GM19397 (cell line): ENCODE measurements around the gene VEGFC.

Experiments
- ATAC-seq: cut with Tn5 transposase; IDR thresholded peaks from one replicate; pipeline ENCODE4 v1.9.1; 2021; ENCODE audit warnings: mild to moderate bottlenecking, moderate library complexity; ENCODE audit not compliant: unreplicated experiment

Gene VEGFC

GRCh38 chr4:176767183-176767582, 25.5 kb downstream of the VEGFC start:
- no peak for ATAC-seq

- ATAC-seq, result no peak
Observed at GRCh38 chr4:176762661-176763308, 29.9 kb downstream of the VEGFC start.

GRCh38 chr4:176761872-176762271, 30.9 kb downstream of the VEGFC start:
- no peak for ATAC-seq

DNA sequence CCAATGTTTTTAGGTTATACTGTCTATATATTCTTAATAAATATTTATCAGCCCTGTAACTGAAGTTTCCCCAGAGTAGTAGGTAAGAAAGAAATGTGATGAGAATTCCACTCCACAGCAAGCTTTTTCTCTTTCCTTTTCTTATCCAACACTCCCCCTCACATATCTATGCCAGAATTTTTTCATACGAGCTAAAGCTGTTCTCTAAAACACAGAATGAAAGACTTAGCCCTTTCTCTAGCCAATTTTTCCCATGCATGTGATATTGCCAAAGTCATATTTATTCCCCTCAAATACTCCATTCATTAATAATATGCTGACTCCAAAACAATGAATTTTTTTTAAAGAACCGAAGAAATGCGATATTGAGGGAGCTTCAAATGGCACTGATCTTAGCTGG, 32.3 kb downstream of the VEGFC start:
- no peak for ATAC-seq

GRCh38 chr4:176758731-176759130, 34.0 kb downstream of the VEGFC start:
- ATAC-seq, result no peak

DNA sequence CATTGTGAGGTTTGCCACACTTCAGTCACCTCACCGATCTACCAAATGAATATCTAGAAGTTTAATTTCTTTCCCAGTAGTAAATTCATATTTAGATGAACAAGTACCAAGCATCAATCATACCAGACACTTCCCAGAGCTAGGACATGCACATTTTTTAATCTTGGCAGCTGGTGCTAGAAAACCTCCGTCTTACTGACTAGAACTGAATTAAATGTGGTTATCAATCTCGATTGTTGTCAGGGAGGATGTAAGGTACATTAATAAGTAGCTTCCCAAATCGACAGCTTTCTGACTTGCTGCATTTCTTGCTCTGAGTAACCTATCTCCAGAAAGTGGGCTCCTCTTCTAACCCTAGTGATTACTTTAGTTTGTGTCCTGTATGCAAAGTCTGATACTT, 34.4 kb downstream of the VEGFC start:
- ATAC-seq, result no peak

- no peak for ATAC-seq
Observed at GRCh38 chr4:176755613-176756012, 37.1 kb downstream of the VEGFC start.

DNA sequence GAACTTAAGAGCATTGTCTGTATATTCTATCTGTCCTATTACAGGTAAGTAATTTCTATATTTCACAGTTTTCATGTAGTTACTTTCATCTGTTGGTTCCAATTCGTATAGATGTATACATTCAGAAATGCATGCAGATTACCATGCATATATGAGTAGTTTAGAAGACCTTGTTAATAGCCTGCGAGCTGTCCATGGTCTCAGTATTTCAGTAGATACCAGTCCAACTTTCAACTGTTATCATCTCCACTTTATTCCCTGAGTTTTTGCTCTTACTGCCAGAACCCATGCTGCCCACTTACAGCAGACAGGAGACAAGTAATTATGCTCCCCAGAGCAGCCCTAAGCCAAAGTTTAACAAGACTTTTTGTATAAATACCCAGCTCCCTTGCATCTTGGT, 37.7 kb downstream of the VEGFC start:
- ATAC-seq, result no peak

- ATAC-seq, result no peak
Observed at GRCh38 chr4:176753049-176753448, 39.7 kb downstream of the VEGFC start.

- ATAC-seq, result no peak
Observed at GRCh38 chr4:176752191-176752749, 40.5 kb downstream of the VEGFC start.

GRCh38 chr4:176751061-176751460, 41.7 kb downstream of the VEGFC start:
- ATAC-seq, result no peak

DNA sequence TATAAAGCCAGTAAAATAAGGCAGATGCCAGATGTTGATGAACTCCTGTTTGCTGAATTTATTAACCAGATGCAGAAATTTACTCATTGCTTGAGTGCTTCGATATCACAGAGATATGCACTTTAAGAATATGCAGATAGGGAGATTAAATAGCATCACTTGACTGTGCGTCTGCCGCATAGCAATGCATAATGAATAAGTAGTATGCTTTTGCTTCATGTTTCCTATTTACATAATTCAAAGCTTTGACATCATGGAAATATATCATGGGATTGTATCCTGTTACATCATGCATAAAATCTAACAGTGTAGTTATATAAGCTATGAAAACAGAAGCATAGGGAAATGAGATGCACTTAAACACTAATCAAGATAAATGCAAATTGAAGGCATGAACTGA, 45.9 kb downstream of the VEGFC start:
- no peak for ATAC-seq

DNA sequence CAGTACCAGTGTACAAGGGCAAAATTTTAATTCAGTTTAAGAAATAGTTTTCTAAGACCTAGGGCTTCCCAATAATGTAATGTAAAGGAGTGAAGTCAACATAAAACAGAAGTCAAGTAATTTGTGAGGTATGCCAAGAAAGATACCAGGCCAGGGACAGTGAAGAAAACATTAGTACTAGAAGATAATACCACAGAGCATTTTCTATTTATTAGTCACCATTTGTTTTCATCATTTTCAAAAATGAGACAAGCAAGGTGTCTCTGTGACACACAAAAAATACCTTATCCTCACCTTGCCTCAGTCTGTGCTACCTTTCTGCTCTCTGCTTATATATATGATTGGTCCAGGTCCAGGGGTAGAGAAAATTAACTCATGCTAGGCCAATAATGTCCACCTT, 46.8 kb downstream of the VEGFC start:
- no peak for ATAC-seq

DNA sequence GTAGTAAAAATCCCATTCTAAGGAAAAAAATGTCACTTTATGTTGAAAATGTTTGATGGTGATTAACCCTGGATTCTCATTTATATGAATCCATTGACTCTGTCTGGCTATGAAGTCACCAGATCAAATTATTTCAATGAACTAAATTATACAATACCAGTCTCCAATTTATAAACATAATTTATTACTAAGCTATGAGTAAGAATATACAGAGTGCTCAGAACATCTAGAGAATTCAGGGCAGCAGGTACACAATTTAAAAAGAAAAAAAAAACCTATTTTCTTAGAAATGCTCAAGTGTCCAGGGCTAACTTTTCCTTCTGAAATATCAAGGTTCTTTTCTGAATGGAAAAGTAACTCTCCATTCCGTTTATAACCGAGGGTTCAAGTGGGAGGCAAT, 48.6 kb downstream of the VEGFC start:
- no peak for ATAC-seq

DNA sequence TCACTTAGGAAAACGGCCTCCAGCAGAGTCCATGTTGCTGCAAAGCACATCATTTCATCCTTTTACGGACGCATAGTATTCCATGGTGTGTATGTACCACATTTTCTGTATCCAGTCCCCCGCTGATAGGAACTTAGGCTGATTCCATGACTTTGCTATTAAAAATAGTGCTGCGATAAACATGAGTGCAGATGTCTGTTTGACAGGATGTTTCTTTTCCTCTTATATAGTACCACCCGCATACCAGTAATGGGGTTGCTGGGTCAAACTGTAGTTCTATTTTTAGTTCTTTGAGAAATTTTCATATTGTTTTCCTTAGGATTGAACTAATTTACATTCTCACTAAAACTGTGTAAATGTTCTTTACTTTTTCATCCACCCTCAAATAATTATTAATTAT, 50.5 kb downstream of the VEGFC start:
- no peak for ATAC-seq

GRCh38 chr4:176741253-176741652, 51.5 kb downstream of the VEGFC start:
- no peak for ATAC-seq

- ATAC-seq, result no peak
Observed at GRCh38 chr4:176735300-176735699, 57.4 kb downstream of the VEGFC start.

DNA sequence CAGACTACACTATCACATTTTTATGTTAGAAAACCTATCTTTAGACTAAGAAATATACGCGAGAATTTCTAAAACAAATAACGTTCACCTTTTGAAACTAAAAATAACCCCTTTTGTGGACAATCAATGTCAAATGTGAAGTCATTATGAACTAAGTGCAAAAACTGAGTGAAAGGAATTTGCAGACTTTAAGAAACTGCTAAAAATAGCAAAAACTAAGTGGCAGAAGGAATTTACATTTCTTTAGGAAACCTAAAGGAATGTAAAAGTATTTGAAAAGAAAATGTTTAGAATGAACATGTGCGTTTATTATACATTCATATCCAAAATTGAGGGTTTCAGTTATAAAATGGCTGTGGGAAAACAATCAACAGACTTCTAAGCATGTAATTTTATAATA, 58.3 kb downstream of the VEGFC start:
- ATAC-seq, result no peak

DNA sequence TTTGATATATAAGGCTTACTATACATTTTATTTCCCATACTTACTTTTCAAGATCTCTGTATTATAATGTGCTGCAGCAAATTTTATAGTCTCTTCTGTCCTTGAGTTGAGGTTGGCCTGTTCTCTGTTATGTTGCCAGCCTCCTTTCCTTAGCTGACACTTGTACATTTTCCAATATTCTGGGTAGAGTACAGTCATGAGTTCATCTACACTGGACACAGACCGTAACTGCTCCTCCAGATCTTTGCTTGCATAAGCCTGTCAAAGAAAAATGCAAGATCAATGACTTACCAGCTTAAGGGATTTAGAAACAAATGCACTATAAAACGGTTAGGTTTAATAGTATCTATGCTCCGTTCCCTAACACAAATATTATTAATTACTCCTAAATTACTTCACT, 63.2 kb downstream of the VEGFC start:
- no peak for ATAC-seq

GRCh38 chr4:176726803-176727202, 65.9 kb downstream of the VEGFC start:
- no peak for ATAC-seq

DNA sequence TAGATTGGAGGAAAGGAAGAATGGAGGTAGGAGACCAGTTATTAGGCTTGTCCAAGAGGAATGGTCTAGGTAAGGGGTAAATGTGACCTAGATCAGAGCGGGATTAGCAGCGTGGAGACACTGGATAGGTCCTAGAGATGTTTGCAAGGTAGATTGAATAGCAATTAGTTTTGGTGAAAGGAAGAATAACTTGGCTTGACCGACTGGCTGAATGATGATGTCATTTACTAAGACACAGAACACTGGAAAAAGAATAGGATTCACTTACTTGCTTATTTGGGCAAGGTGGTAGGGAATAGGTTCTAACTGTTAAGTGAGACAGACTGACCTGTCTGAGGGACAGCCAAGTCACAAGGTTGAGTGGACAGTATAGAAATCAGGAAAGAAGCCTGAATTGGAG, 71.3 kb downstream of the VEGFC start:
- no peak for ATAC-seq

GRCh38 chr4:176718881-176719280, 73.8 kb downstream of the VEGFC start:
- ATAC-seq, result no peak

DNA sequence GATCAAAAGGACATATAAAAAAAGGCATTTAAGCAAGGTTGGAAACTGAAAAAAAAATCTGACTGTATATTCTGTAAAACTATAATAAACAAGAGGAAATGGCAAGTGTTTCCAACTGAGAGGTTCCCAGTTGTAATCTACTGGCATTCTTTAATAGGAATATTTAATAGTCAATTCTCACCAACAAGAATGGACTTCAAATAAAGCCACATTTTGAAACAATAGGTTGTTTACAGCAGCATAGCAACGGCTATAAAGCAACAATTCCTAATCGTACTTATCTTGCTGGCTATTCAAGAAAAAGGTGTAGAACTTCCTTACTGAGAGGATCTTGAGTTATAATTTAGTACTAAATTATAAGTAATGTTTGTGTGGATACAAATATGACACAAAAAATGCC, 75.5 kb downstream of the VEGFC start:
- ATAC-seq, result no peak
